Liver (tissue), 9 donors: ENCODE measurements around the gene PRR23E. TPM values are rescaled to one million over a fixed set of nuclear protein-coding genes. Genes with fewer than 3 reads are reported as not detected.

ENCODE experiments used
- DNase-seq: peaks from one replicate; pipeline ENCODE4 v3.0.0-alpha.2; 2017; ENCODE audit warnings: low spot score
- H3K27ac ChIP-seq, 2 donors: one replicate each; pipeline ENCODE4 v1.7.0; 2013; ENCODE audit warnings: inconsistent platforms in 2 of 2, low read length in 2 of 2, control low read depth in 1 of 2, low read depth in 1 of 2, mild to moderate bottlenecking in 1 of 2
- H3K27me3 ChIP-seq, 4 donors: one replicate each; pipeline versions ENCODE4 v1.6.1 to v1.7.0; 2013; ENCODE audit warnings: low read length in 3 of 4, inconsistent platforms in 1 of 4, mild to moderate bottlenecking in 1 of 4, moderate library complexity in 1 of 4; ENCODE audit not compliant: control insufficient read depth in 4 of 4, insufficient read depth in 4 of 4
- H3K36me3 ChIP-seq, 4 donors: one replicate each; pipeline versions ENCODE4 v1.6.1 to v1.7.0; 2013; ENCODE audit warnings: low read length in 3 of 4, mild to moderate bottlenecking in 3 of 4, low read depth in 1 of 4, moderate library complexity in 1 of 4; ENCODE audit not compliant: control insufficient read depth in 4 of 4, insufficient read depth in 3 of 4
- H3K4me1 ChIP-seq, 4 donors: one replicate each; pipeline versions ENCODE4 v1.6.1 to v1.7.0; 2013; ENCODE audit warnings: low read length in 3 of 4, mild to moderate bottlenecking in 3 of 4, moderate library complexity in 1 of 4; ENCODE audit not compliant: control insufficient read depth in 4 of 4, insufficient read depth in 4 of 4
- H3K4me3 ChIP-seq, 3 donors: one replicate each; pipeline versions ENCODE4 v1.6.1 to v1.7.0; 2013; ENCODE audit warnings: low read length in 3 of 3, control low read depth in 1 of 3, low read depth in 1 of 3, mild to moderate bottlenecking in 1 of 3
- H3K9ac ChIP-seq, 2 donors: one replicate each; pipeline ENCODE4 v1.7.0; 2013; ENCODE audit warnings: low read length in 2 of 2, mild to moderate bottlenecking in 2 of 2, moderate library complexity in 2 of 2, control low read depth in 1 of 2, low read depth in 1 of 2
- H3K9me3 ChIP-seq, 4 donors: one replicate each; pipeline versions ENCODE4 v1.6.1 to v1.7.0; 2013; ENCODE audit warnings: low read length in 3 of 4; ENCODE audit not compliant: control insufficient read depth in 4 of 4
- ATF3 ChIP-seq: IDR thresholded peaks from 2 replicates; pipeline ENCODE4 v1.6.1; 2016; ENCODE audit warnings: antibody characterized with exemption
- EGR1 ChIP-seq, 2 donors: IDR thresholded peaks; 2 replicates each; pipeline ENCODE4 v1.6.1; 2016 to 2018; ENCODE audit warnings: antibody characterized with exemption in 2 of 2, low read depth in 2 of 2
- FOXA1 ChIP-seq: IDR thresholded peaks from 2 replicates; pipeline ENCODE4 v1.6.1; 2016; ENCODE audit warnings: antibody characterized with exemption
- FOXA2 ChIP-seq: IDR thresholded peaks from 2 replicates; pipeline ENCODE4 v1.6.1; 2016; ENCODE audit warnings: antibody characterized with exemption
- GABPA ChIP-seq, 2 donors: IDR thresholded peaks in 1 of 2; conservative IDR thresholded peaks in 1 of 2; 2 replicates each; pipeline ENCODE4 v1.6.1; 2016; ENCODE audit warnings: antibody characterized with exemption in 2 of 2, mild to moderate bottlenecking in 1 of 2, moderate library complexity in 1 of 2
- HNF4A ChIP-seq, 2 donors: conservative IDR thresholded peaks; 2 replicates each; pipeline ENCODE4 v1.6.1; 2016; ENCODE audit warnings: antibody characterized with exemption in 2 of 2, mild to moderate bottlenecking in 2 of 2
- HNF4G ChIP-seq: IDR thresholded peaks from 2 replicates; pipeline ENCODE4 v1.6.1; 2016; ENCODE audit warnings: antibody characterized with exemption
- JUND ChIP-seq, 2 donors: IDR thresholded peaks; 2 replicates each; pipeline ENCODE4 v1.6.1; 2016; ENCODE audit warnings: antibody characterized with exemption in 2 of 2
- MAX ChIP-seq: IDR thresholded peaks from 2 replicates; pipeline ENCODE4 v1.6.1; 2016; ENCODE audit warnings: antibody characterized with exemption
- NR2F2 ChIP-seq: IDR thresholded peaks from 2 replicates; pipeline ENCODE4 v1.6.1; 2016; ENCODE audit warnings: antibody characterized with exemption
- RXRA ChIP-seq, 2 donors: IDR thresholded peaks; 2 replicates each; pipeline ENCODE4 v1.6.1; 2017 to 2018; ENCODE audit warnings: antibody characterized with exemption in 2 of 2, mild to moderate bottlenecking in 1 of 2
- SP1 ChIP-seq: IDR thresholded peaks from 2 replicates; pipeline ENCODE4 v1.6.1; 2018; ENCODE audit warnings: antibody characterized with exemption, mild to moderate bottlenecking
- TAF1 ChIP-seq: conservative IDR thresholded peaks from 2 replicates; pipeline ENCODE4 v1.6.1; 2016; ENCODE audit warnings: antibody characterized with exemption, mild to moderate bottlenecking
- YY1 ChIP-seq: IDR thresholded peaks from 2 replicates; pipeline ENCODE4 v1.6.1; 2016; ENCODE audit warnings: antibody characterized with exemption, mild to moderate bottlenecking
- ZBTB33 ChIP-seq: IDR thresholded peaks from 2 replicates; pipeline ENCODE4 v1.6.1; 2016; ENCODE audit warnings: antibody characterized with exemption
- WGBS: extraction: QIAGEN DNeasy Blood & Tissue Kit; methylation state at CpG from one replicate; pipeline ENCODE4 v1.1.7; 2013; 5-methylcytosine and 5-hydroxymethylcytosine counted together
- polyA plus RNA-seq, 2 donors: library from polyadenylated mRNA; stranded (reverse) in 1 of 2; unstranded in 1 of 2; fragments of 200-250 nt in 1 of 2; fragments of >200 nt in 1 of 2; fragmentation: Nextera tagmentation in 1 of 2; extraction: Ambion mirVana in 1 of 2; gene quantifications; one replicate each; pipeline versions ENCODE4 v1.2.1 to v1.2.3, GENCODE V29; 2013 to 2015
- total RNA-seq, 2 donors: library from RNA; depleted of rRNA; stranded (reverse); fragments of >200 nt; gene quantifications; one replicate each; pipeline ENCODE4 v1.2.3, GENCODE V29; 2014
- TF ChIP-seq, protein P1 (sequence below): IDR thresholded peaks from 2 replicates; pipeline ENCODE4 v1.6.1; 2016; ENCODE audit warnings: antibody characterized with exemption, mild to moderate bottlenecking
- donor health status: healthy.
- donor health status: healthy.
- donor health status: healthy.
- donor health status: healthy.
- donor health status: healthy.

PRR23E gene
- total and polyA plus RNA-seq, 4 donors: not detected

DNA sequence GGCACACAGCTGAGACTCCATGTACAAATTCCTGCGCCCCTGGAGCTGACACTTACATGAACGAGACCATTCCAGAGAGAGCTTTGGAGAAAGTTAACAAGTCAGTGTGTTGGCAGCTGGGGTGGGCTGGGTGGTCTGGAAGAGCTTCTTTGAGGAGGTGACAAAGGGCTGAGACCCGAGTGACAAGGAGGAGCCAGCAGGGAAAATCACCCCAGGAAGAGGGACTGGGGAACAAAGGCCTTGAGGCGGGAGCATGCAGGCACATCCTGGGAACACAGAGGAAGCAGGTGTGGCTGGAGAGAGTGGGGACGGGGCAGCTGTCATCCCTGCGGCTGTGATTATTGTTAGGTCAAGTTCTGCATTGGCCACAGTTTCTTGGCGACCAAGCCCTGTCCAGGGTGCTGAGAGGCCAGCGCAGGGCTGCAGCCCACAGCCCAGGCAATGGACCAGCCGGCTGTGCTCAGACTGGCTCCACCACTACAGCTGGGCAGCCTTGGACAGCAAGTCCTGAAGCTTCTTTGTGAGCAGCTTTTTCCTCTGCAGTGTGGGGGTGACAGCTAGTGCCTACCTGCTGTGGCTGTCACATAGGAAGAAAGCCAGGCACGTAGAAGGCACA is 34.2 kb upstream of the PRR23E start:
- no peak for TF ChIP-seq HNF4A (conservative IDR thresholded peaks at IDR 0.05)
- no peak for TF ChIP-seq EGR1 (IDR thresholded peaks at IDR 0.05; ENCODE audit: low read depth in 2 of 2)
- TF ChIP-seq, protein P1, sequence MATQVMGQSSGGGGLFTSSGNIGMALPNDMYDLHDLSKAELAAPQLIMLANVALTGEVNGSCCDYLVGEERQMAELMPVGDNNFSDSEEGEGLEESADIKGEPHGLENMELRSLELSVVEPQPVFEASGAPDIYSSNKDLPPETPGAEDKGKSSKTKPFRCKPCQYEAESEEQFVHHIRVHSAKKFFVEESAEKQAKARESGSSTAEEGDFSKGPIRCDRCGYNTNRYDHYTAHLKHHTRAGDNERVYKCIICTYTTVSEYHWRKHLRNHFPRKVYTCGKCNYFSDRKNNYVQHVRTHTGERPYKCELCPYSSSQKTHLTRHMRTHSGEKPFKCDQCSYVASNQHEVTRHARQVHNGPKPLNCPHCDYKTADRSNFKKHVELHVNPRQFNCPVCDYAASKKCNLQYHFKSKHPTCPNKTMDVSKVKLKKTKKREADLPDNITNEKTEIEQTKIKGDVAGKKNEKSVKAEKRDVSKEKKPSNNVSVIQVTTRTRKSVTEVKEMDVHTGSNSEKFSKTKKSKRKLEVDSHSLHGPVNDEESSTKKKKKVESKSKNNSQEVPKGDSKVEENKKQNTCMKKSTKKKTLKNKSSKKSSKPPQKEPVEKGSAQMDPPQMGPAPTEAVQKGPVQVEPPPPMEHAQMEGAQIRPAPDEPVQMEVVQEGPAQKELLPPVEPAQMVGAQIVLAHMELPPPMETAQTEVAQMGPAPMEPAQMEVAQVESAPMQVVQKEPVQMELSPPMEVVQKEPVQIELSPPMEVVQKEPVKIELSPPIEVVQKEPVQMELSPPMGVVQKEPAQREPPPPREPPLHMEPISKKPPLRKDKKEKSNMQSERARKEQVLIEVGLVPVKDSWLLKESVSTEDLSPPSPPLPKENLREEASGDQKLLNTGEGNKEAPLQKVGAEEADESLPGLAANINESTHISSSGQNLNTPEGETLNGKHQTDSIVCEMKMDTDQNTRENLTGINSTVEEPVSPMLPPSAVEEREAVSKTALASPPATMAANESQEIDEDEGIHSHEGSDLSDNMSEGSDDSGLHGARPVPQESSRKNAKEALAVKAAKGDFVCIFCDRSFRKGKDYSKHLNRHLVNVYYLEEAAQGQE: peak; percentile 97
- TF ChIP-seq GABPA (IDR thresholded peaks at IDR 0.05 in 1 of 2, conservative IDR thresholded peaks at IDR 0.05 in 1 of 2): no peak
- TF ChIP-seq RXRA (IDR thresholded peaks at IDR 0.05): no peak
- TF ChIP-seq SP1: no peak
- no peak for TF ChIP-seq ATF3
- no peak for TF ChIP-seq TAF1
- no peak for TF ChIP-seq FOXA1
- no peak for DNase-seq
- H3K4me3 ChIP-seq: no peak overlapping the region
- H3K27me3 ChIP-seq: peaks cover 0 to 17% (median 0%) of the 10 kb centered on the region in 4 donors
- no peaks in the 10 kb centered on the region for H3K4me1 ChIP-seq
- no peaks in the 10 kb centered on the region for H3K36me3 ChIP-seq
- 26% methylated on average over 10 of the region's 10 CpGs for WGBS
- no peak overlapping the region for H3K9ac ChIP-seq
- H3K9me3 ChIP-seq: no peaks in the 10 kb centered on the region
- H3K27ac ChIP-seq: no peak overlapping the region

DNA sequence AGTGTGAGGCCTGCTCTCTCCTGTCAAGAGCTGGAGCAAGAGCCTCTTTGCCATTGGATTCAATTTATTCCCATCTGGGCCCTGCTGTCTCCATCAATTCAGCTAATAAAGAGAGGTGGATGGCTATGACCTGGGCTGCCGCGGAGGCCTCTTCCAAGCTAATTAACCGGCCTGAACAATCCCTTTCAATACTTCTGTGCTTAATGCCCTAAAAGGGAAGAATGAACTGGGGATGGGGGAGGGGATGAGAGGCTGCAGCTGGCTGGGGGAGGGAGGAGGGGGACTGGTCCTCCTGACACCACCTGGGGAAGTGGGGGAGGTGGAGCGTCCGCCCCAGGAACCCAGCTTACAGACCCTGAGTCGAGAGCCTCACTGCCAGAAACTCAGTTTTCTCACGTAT is 33.4 kb upstream of the PRR23E start:
- Histone ChIP-seq H3K4me1 (no peaks in the 10 kb centered on the region), H3K9ac (no peak overlapping the region), H3K27ac (no peak overlapping the region), H3K27me3 (peaks cover 0 to 17% (median 0%) of the 10 kb centered on the region in 4 donors), H3K36me3 (no peaks in the 10 kb centered on the region), H3K9me3 (no peaks in the 10 kb centered on the region), H3K4me3 (no peak overlapping the region)
- TF ChIP-seq HNF4G: no peak
- TF ChIP-seq GABPA (IDR thresholded peaks at IDR 0.05 in 1 of 2, conservative IDR thresholded peaks at IDR 0.05 in 1 of 2): no peak
- TF ChIP-seq MAX: no peak
- no peak for TF ChIP-seq JUND (IDR thresholded peaks at IDR 0.05)
- no peak for TF ChIP-seq NR2F2
- TF ChIP-seq ATF3: no peak
- TF ChIP-seq FOXA2: no peak
- no peak for TF ChIP-seq RXRA (IDR thresholded peaks at IDR 0.05)
- TF ChIP-seq ZBTB33: no peak
- TF ChIP-seq YY1: no peak
- DNase-seq: no peak
- 50% methylated on average over 7 of the region's 7 CpGs for WGBS
